ENCODE results near the gene PRMT5. TPM values are rescaled to one million over a fixed set of nuclear protein-coding genes. Genes with fewer than 3 reads are reported as not detected.

Gene PRMT5
- 54.9 and 84.9 TPM in 2 replicates for total RNA-seq

GRCh38 chr14:22929104-22929960, at the start of gene PRMT5:
Gene PRMT5 (minus strand): TSS chr14:22929376. CDS start chr14:22929361, 15 bp downstream.

GRCh38 chr14:22918804-22919600, 10.2 kb downstream of the PRMT5 start, which contains the start of gene RBM23:
Gene RBM23 (minus strand): TSS chr14:22919149.

GRCh38 chr14:22883173-22883976, 45.8 kb downstream of the PRMT5 start, which contains the start of gene REM2:
Gene REM2 (plus strand): TSS chr14:22883222. CDS start chr14:22883288, 66 bp downstream.

GRCh38 chr14:22871224-22872032, 57.7 kb downstream of the PRMT5 start, which contains the start of gene LRP10:
Gene LRP10 (plus strand): TSS chr14:22871740. CDS start chr14:22872304, 564 bp downstream.

Other genes with a start within 250 kb of the PRMT5 start
- gene OXA1L, start 162.7 kb downstream of the PRMT5 start, total RNA-seq, result 87.8 and 132 TPM in 2 replicates
- gene SLC7A7, start 113.9 kb downstream of the PRMT5 start, total RNA-seq, result 9.1 and 12.7 TPM in 2 replicates
- gene MRPL52, start 99.5 kb downstream of the PRMT5 start, total RNA-seq, result 71.9 and 243 TPM in 2 replicates
- 445 and 594 TPM in 2 replicates for gene MMP14, start 92.8 kb downstream of the PRMT5 start, total RNA-seq
- 97.6 and 109 TPM in 2 replicates for gene LRP10, start 57.6 kb downstream of the PRMT5 start, total RNA-seq
- 0.32 and 0.39 TPM in 2 replicates for gene REM2, start 46.2 kb downstream of the PRMT5 start, total RNA-seq
- 55.1 and 71.5 TPM in 2 replicates for gene RBM23, start 10.2 kb downstream of the PRMT5 start, total RNA-seq
- 52.2 and 55.6 TPM in 2 replicates for gene HAUS4, start 27.7 kb upstream of the PRMT5 start, total RNA-seq
- 17.0 and 22.6 TPM in 2 replicates for gene AJUBA, start 53.2 kb upstream of the PRMT5 start, total RNA-seq
- 9.8 and 13.2 TPM in 2 replicates for gene C14orf93, start 80.8 kb upstream of the PRMT5 start, total RNA-seq
- 234 and 386 TPM in 2 replicates for gene PSMB5, start 105.5 kb upstream of the PRMT5 start, total RNA-seq
- not detected in 2 replicates for gene PSMB11, start 112.8 kb upstream of the PRMT5 start, total RNA-seq
- 5.8 and 12.5 TPM in 2 replicates for gene CDH24, start 128.1 kb upstream of the PRMT5 start, total RNA-seq
- gene ACIN1, start 165.8 kb upstream of the PRMT5 start, total RNA-seq, result 53.3 and 99.1 TPM in 2 replicates
- gene C14orf119, start 166.1 kb upstream of the PRMT5 start, total RNA-seq, result 53.2 and 53.3 TPM in 2 replicates
- gene CIROP, start 175.6 kb upstream of the PRMT5 start, total RNA-seq, result 0.88 TPM in 1 of 2 replicates, not detected in the other
- gene CEBPE, start 189.9 kb upstream of the PRMT5 start, total RNA-seq, result not detected in 2 replicates